Posterior cingulate gyrus (tissue), 11 donors: Measurements from ENCODE around the gene SUPT5H.
A peak's percentile ranks its signal among the peaks of the same experiment; 100 is the strongest.

Experiments
- DNase-seq, 10 donors: peaks; one replicate each; pipeline versions ENCODE4 v3.0.0 to v3.0.0-alpha.2; 2020 to 2021; ENCODE audit warnings: mixed read lengths in 3 of 10
- intact Hi-C: fragments of 100-400 bp; cut with DNase I; formaldehyde crosslinking; loops from one replicate; pipeline ENCODE4 v1.15.1; 2023

SUPT5H gene

DNA sequence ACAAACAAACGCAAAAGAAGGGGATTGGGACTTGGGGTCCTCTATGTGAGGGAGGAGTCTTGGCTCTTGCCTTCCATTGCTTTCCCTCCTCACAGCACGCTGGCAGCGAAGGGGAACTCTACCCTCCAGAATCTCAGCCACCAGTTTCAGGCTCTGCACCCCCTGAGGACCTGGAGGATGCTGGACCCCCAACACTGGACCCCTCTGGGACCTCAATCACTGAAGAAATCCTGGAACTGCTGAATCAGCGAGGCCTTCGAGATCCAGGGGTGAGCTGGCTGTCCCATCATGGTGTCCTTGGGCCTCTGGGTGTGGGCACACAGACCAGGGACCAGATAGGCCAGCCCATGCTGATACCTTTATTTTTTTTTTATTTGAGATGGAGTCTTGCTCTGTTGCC, 23.4 kb upstream of the SUPT5H start:
- no peak for DNase-seq
- intact Hi-C loops = no loop called here

DNA sequence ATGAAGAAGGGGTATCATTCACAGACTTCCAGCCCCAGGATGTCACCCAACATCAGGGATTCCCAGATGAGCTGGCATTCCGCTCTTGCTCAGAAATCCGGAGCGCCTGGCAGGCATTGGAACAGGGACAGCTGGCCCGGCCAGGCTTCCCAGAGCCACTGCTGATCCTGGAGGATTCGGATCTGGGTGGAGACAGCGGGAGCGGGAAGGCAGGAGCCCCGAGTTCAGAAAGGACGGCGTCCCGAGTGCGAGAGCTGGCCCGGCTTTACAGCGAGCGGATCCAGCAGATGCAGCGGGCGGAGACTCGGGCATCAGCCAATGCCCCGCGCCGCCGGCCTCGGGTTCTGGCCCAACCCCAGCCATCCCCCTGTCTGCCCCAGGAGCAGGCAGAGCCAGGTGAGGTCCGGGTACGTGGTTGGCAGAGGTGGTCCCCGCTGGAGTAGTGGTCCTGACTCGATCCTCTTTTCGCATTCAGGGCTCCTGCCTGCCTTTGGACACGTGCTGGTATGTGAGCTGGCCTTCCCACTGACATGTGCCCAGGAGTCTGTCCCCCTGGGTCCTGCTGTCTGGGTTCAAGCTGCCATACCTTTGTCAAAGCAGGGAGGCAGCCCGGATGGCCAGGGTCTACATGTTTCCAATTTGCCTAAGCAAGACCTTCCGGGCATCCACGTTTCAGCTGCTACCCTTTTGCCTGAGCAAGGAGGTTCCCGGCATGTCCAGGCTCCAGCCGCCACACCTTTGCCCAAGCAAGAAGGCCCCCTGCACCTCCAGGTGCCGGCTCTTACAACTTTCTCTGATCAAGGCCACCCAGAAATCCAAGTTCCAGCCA, 21.9 kb upstream of the SUPT5H start:
- intact Hi-C loops = no loop called here
- DNase-seq = peak in 2 of 10 donors; percentile 69 to 81

DNA sequence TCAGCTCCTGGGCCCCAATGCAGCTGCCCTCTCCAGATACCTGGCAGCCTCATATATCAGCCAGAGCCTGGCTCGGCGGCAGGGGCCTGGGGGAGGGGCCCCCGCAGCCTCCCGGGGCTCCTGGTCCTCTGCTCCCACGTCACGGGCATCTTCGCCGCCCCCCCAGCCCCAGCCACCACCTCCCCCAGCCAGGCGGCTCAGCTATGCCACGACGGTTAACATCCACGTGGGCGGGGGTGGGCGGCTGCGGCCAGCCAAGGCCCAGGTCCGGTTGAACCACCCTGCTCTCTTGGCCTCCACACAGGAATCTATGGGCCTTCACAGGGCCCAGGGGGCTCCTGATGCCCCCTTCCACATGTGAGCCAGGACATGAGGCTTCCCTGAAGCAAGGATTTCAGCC, 20.4 kb upstream of the SUPT5H start:
- no peak for DNase-seq
- intact Hi-C loops = no loop called here

DNA sequence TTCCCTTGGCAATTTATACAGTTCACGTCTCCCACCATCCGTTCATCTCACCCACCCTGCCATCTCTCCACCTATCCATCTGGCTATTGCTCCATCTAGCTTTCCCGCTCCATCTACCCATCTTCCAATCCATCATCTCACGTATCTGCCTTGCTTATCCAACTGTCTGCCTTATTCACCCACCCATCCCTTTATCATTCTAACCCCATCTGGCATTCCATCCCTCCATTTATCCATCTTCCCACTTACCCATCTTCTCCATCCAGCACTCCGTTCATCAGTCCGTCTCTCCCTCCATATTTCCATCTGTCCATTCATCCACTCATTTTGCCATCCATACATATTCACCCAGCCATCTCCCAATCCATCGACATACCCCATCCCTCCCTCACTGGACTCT, 19.6 kb upstream of the SUPT5H start:
- intact Hi-C loops = no loop called here
- DNase-seq = no peak

DNA sequence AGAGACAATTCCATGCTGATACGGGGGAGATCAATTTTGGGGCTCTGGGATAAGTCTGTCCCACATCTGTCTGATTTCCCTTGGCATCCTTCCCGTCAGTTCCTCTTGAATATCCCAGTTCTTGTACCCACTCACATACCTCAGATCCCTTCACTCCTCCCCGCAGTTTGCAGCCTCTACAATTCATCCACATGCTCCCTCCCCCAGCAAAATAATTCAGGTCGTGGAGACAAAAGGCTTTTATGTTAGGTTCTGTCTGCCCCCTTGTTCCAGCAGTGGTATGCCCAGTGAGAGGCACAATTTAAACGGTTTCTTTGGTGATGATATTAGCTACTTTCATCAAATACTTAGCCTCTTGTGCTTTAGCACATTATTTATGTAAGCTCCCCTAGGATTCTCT, 19.2 kb upstream of the SUPT5H start:
- intact Hi-C loops = no loop called here
- no peak for DNase-seq

DNA sequence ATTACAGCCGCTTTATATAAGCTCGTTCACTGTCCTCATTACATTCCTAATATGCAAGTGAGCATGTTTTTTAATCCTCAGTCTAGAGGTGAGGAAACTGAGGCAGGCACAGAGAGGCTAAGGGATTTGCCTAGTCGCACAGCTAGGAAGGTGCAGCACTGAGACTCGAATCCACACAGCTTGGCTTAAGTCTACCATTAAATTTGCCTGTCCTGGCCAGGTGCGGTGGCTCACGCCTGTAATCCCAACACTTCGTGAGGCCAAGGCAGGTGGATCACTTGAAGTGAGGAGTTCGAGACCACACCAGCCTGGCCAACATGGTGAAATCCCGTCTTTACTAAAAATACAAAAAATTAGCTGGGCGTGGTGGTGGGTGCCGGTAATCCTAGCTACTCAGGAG, 17.7 kb upstream of the SUPT5H start:
- DNase-seq = peak in 1 of 10 donors; percentile 35
- intact Hi-C loops = no loop called here

DNA sequence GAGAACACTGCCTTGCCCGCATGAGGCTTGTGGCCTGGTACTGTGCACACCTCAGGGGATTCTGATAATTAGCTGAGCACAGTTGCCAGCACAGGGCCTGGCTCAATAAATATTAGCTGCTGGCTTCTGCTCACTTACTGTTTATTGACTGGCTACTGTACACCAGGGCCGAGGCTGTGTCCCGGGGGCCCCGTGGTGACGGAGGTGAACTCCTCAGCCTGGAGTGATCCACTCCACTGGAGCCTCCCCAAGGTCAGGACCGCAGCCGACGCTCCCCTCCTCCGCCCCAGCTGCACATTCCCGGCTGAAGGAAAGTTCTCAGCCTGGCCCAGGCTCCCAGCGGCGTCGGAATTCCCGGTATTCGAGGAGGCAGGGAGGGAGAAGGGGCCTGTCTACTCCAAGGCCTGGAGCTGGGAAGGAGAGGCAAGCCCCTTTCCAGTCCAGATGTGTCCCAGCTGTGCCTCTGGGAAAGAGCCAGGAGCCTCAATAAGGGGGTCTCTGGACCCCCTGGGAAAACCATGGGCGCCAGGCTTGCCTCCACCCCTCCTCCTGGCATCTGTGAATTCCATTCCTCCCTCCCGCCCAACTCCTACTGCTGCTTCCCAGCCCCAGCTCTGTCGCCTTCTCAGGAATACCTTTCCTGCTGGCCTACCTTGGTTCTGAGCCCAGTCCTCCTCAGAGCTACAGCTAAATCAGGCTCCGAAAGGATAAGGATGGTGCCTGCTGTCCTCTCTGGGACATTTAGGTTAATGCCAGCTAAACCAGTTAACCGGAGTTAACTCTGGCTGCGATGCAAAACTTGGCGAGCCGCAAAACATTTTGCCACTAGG, 16.9 kb upstream of the SUPT5H start:
- intact Hi-C loops = no loop called here
- DNase-seq = peak in 1 of 10 donors; percentile 60

DNA sequence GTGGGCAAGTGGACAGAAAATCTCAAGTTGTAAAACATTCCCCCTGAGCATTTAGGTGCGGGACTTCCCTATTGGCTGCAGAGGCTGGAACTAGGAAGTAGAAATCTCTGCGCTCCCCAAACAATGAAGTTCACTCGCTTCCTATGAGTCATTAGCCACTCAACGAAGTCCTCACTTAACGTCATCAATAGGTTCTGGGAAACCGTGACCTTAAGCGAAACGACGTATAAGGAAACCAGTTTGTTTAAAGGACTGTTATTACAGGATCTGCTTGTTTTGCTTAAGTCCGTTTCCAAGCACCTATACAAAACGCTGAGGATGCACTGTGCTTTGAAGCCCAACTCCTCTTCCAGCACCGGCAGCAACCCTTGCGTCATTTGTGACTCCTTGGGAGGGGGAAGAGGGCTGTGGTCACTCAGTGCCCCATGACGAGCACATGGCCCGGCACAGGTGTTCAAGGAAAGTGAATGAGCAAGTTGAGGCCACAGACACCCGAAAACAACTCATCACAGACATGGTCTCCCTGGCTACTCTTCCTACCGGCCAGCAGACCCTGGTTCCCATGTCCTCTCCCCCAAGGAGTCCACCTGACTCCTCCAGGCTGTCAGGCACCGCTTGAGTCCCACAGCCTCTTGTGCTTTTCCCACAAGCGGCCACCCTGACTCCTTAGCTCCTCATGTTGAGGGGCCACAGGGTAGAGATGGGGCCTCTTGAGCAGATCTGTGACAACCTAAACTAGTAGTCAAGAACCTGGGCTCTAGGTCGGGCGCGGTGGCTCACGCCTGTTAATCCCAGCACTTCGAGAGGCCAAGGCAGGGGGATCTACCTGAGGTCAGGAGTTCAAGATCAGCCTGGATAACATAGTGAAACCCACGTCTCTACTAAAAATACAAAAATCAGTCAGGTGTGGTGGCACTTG, 14.4 kb upstream of the SUPT5H start:
- peak in 2 of 10 donors; percentile 49 to 53 for DNase-seq
- intact Hi-C loops = no loop called here

DNA sequence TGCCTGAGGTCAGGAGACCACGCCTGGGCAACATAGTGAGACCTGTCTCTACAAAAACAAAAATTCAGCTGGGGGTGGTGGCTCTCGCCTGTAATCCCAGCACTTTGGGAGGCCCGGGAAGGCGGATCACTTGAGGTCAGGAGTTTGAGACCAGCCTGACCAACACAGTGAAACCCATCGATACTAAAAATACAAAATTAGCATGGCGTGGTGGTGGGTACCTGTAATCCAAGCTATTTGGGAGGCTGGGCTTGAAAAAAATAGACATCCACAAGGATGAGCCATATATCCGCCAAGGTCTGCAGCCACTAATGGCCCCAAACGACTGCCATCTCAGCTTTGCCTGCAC, 12.7 kb upstream of the SUPT5H start:
- intact Hi-C loops = no loop called here
- no peak for DNase-seq

DNA sequence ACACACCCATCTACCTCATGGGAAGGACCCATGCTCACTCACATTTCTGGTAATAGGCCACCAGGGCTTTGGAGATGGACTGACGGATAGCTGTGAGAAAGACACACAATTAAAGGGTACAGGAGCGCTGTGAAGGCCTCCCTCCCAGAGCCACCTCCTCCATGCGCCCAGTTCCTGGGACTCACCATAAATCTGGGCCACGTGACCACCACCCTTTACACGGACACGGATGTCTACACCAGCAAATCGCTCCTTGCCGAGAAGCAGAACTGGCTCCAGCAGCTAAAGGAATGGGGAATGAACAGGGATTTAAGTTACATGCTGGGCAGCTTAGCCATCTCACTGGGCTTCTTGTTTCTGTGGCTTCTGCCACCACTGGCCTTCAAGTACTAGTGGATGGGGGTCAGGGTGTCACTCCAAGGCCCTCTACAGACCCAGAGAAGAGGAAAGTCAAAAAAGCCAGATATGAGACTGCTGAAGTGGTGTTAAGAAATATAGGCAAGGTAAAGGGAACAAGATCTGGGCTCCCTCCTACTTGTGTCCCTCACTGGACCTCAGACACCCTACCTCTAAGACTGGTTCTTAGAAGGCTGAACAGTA, 11.8 kb upstream of the SUPT5H start:
- DNase-seq = peak in 1 of 10 donors; percentile 21
- intact Hi-C loops = no loop called here

DNA sequence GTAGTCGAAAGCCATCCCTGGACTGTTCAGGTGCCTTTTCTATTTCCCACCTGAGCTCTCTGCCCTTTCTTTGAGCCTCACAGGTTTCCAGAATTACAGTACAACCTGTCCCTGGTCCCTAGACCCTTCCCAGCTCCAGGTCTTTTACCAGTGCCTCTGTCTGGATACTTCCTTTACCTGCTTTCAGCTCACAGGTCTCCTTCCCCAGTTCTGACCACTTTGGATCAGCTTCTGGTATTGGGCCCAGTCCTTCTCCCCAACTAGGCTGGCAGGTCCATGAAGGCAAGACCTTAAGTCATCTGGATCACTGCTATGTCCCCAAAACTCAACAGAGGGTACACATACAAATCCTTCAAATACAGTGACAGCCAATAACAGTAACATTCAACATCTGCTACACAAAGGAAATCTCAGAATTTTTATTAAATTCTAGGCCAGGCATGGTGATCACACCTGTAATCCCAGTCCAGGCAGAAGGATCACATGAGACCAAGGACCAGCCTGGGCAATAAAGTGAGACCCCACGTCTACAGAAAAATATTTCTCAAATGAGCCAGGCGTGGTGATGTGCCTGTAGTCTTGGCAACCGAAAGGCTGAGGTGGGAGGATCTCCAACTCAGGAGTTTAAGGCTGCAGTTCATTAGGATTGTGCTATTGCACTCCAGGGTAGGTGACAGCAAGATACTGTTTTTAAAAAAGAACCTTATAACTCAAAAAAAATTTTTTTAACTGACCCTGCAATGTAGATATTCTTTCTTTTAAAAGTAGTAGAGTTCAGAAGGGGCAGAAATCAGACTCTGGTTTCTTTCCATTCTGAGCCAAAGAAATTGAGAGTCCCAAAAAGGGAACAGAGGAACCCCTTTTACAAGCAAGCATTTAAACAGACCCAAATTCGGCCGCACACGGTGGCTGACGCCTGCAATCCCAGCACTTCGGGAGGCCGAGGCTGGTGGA, 11.0 kb upstream of the SUPT5H start:
- intact Hi-C loops = no loop called here
- DNase-seq = no peak

DNA sequence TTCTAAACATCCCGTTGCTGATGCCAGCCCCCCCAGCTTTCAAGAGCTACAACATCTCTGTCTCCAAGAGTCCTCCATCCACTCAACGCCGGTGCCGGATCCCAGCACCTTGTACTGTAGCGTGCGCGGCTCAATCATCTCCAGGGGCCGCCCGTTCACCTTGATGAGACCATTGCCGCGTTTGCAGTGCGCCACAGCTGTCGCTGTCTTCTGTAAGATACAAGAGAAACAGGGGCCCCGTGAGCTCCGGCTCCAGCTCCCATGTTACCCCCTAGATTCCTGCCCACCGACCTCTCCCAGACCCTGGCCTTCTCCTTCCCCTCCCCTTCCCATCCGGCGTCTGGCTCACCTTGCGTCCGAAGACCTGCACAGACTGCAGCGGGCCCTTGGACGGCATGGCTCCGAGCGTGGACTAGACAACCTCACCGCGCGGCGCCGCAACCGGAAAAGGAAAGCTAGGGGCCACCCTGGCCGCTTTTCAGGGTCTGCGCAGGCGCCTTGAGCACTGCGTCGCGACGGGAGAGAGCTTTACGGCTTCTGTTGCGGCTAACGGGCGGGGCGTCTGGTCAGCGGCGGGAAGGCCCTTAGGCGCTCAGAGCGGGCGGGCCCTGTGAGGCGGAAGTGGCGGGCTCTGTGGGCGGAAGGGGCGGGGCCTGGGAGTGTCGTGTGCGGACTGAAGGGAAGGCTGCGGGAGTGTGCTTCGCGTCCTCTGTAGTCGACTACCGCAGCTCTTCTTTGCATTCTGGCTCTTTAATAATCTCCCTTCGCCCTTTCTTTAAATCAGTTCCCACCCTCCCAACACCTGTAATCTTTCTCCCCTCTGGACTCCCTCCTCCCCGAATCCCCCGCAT, 9.7 kb upstream of the SUPT5H start, which contains the start of gene RPS16:
Gene RPS16 (minus strand): TSS at position 451 of the 851 bp plus-strand sequence. CDS start 54 bp downstream, at position 397.
- intact Hi-C loops = loop anchor here (1.0 kb wide), 1 partner anchor 10 kb away; the partner anchor contains the start of gene SUPT5H
- DNase-seq = peak; percentile 98 to 100 (median 99)

DNA sequence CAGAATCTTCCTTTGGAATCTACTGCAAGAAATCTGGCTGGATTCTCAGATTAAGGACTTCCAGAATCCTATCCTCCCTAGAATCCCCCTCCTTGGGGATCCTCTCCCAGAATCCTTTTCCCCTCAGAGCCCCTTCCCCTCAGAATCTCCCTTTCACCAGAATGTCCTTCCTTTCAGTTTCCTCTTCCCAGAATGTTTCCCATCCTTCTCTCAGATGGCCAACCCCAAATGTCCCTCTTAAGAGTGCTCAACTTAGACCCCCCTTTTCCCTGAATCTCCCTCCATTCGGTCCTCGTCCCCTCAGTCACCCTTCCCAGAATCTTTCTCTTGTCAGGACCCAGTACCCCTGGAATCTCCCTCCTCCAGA, 9.0 kb upstream of the SUPT5H start:
- intact Hi-C loops = loop anchor here (1.0 kb wide), 1 partner anchor 9 kb away; the partner anchor contains the start of gene SUPT5H

DNA sequence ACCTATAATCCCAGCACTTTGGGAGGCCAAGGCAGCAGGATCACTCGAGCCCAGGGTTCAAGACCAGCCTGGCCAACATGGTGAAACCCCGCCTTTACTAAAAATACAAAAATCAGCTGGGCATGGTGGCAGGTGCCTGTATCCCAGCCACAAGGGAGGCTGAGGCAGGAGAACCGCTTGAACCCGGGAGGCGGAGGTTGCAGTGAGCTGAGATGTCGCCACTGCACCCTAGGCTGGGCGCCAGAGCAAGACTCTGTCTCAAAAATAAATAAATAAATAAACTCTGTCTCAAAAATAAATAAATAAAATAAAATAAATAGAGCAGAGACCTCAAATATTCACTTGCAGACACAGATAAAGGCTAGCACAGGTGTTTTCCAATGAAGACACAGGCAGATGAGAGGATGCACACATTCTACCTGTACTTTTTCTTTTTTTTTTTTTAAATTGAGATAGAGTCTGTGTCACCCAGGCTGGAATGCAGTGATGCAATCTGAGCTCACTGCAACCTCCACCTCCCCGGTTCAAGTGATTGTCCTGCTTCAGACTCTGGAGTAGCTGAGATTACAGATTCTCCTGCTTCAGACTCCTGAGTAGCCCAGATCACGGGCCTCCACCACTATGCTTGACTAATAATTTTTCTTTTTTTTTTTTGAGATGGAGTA, 7.0 kb upstream of the SUPT5H start:
- peak in 1 of 10 donors; percentile 44 for DNase-seq
- intact Hi-C loops = no loop called here

More for the DNA sequence above, 9.0 kb upstream of the SUPT5H start:
- DNase-seq = no peak

DNA sequence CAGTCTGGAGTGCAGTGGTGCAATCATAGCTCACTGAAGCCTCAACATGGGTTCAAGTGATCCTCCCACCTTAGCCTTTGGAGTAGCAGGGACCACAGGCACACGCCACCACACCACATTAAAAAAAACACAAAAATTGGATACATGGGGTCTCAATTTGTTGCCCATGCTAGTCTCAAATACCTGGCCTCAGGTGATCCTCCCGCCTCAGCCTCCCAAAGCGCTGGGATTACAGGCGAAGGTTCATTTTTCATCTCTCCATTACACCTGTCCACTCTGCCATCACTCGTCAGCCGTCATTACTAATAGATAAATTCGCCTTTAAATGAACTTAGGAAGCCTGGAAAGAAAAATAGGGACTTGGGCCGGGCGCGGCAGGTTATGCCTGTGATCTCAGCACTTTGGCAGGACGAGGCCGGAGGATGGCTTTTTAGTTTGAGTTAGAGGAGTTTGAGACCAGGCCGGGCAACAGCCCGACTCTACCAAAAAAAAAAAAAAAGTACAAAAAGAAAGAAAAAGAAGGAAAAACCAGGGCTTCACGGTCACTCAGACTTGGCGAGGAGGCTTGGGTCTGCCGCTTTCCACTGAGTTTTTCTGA, 685 bp upstream of the SUPT5H start:
- DNase-seq = no peak

DNA sequence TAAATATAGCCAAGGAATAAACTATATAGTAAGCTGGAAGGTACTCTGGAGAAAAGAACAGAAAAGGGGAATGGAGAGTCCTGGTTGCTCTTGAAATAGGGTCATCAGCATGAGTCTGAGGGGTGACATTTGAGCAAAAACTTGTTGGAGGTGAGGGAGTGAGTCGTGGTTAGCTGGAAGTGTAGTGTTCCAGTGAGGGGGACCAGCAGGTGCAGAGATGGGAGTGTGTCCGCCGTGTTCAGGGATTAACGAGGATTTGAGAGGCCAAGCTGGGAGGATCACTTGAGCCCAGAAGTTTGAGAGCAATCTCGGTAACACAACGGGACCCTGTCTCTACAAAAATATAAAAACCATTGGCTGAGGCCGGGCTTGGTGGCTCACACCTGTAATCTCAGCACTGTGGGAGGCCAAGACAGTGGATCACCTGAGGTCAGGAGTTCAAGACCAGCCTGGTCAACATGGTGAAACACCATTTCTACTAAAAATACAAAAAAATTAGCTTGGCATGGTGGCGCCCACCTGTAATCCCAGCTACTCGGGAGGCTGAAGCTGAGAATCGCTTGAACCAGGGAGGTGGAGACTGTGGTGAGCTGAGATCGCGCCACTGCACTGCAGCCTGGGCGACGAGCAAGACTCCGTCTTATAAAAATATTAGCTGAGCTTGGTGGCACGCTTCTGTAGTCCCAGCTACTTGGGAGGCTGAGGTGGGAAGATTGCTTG, 1.1 kb downstream of the SUPT5H start:
- no peak for DNase-seq
- intact Hi-C loops = loop anchor here (5.0 kb wide), 1 partner anchor 36 kb away; the partner anchor contains the start of gene TIMM50

More for the DNA sequence above, 685 bp upstream of the SUPT5H start:
- intact Hi-C loops = loop anchor here (1.0 to 5.0 kb wide), 3 partner anchors 8 to 88 kb away; partner anchors contain the start of genes EID2B and TIMM50
